Activated CD4-positive, CD25-positive, alpha-beta regulatory T cell treated with anti-CD3 and anti-CD28 coated beads, Interleukin-2, amount 50 U/mL, for 16 hours (primary cell): ENCODE data around the gene FOXP1.

ENCODE experiments used
- DNase-seq: peaks from one replicate; pipeline ENCODE4 v3.0.0-alpha.2; 2020; ENCODE audit warnings: low read depth, low spot score

FOXP1 gene

DNA sequence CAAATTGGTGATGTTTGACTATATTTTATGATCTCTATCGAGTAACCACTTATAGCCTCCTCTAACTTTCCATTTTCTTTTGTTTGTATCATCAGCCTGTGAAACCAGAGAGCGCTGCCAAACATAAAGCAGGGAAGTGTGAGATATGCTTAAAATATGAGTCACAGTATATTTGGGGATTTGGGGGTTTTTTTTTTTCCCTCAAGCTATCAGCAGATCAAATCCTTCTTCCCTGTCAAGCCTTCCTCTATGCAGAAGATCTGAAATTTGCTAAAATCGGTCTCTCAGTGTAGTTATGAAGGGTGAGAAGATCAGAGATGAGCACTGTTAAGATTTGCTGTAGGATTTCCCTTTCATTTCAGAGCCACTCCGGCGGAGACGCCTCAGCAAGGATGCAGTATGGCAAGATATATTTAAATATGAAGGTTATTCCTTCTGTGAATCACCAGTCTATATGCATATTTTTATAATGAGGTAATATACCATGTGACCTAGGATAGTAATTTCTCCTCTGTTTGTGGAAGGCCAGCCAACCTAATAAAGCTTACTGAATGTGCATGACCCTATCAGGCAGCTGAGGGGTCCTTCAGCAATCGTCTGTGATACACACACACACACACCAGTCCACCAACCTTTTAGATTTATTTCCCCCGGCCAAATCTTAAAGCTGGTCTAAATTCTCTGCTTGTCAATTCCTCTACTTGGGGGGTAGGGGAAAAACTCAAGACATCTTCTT lies 474.1 kb downstream of the FOXP1 start:
- DNase-seq: no peak

DNA sequence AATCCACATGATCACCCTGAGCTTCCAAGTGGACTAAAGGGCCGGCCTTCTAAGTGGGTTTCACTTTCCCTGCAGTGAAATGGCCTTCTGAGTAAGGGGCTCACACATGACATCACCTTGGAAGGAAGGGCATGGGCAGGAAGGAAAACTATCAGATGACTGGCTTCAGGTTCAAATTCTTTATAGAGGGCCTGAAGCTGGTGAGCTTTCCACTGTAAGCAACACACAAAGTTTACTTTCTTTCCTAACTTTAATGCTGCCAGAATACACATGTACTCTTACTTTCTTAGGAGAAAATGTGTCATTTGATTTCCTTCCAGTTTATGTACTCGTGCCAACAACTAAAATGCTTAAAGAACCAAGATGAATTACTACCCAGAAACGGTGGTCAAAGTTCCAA lies 475.6 kb downstream of the FOXP1 start:
- no peak for DNase-seq

DNA sequence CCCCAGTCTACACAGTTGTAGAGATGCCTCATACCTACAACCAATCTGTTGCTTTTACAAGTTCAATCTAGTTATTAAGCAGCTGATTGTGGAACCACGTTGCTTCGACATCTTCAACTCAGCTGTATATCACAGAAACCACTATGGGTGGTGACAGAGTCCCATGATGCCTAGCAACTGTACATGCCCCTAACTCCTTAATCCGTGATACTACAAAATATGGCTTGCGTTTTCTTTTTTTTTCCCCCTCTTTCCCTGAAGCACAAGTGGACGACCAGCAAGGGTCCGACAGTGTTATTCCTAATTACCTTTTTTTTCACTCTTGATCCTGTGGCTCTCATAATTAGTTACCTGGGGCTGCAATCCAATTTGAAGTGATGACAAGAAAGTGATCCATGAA lies 478.6 kb downstream of the FOXP1 start:
- DNase-seq: no peak

DNA sequence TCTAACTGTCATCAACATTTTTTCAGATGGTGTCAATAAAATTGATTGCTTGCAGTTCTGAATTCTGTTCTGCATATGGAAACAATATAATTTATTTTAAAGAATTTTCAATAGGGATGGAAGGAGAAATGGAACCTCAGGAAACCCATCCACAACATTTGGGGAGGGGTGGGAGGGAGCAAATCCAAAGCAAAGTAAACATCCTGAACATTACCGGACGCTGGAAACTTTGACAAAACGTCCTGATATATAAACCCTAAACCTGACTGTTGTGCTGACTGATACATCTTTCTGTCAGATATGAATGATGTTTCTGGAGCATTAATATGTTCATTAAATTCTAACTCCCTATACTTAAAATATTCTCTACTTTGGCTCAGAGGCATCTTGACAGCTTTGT lies 479.0 kb downstream of the FOXP1 start:
- DNase-seq: no peak

DNA sequence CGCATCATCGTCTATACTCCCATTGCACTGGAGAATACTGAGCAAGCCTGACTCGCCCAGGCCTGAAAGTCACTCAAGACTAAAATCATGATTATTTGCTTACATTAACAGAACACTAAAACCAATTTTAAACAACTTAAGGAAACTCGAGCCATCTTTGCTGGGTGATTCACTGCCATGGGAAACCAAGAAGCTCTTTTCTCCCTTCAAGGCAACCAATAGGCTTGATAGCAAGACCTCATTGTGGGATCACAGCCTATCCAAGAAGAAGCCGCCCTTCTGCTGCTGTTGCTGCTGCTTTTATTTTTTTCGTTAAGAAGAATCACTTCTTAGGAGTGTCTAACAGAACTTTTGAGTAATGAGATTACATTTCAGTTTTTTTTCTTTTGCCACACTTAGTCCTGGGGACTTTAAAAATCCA lies 479.4 kb downstream of the FOXP1 start:
- no peak for DNase-seq

DNA sequence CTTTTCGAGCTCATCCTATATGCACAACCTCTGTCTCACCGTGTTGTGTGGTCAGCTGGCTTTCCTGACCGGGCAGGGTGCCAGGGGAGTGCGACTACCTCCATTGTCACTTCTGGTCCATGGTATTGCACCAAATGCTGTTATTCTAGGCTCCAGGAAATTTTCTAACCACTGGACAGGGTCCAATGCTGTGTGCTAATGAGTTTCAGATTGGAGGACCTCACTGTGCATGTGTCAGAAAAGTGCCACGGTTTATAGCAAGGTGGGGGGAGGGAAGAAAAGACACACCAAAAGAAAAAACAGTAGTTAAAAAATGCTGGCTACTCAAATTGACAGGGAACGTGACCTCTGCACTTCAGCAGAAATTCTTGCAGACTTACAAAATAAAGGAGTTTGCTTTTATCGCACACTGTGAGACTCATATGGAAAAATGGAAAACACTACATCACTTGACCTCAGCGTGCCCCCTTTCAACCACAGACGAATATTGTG lies 480.1 kb downstream of the FOXP1 start:
- no peak for DNase-seq

DNA sequence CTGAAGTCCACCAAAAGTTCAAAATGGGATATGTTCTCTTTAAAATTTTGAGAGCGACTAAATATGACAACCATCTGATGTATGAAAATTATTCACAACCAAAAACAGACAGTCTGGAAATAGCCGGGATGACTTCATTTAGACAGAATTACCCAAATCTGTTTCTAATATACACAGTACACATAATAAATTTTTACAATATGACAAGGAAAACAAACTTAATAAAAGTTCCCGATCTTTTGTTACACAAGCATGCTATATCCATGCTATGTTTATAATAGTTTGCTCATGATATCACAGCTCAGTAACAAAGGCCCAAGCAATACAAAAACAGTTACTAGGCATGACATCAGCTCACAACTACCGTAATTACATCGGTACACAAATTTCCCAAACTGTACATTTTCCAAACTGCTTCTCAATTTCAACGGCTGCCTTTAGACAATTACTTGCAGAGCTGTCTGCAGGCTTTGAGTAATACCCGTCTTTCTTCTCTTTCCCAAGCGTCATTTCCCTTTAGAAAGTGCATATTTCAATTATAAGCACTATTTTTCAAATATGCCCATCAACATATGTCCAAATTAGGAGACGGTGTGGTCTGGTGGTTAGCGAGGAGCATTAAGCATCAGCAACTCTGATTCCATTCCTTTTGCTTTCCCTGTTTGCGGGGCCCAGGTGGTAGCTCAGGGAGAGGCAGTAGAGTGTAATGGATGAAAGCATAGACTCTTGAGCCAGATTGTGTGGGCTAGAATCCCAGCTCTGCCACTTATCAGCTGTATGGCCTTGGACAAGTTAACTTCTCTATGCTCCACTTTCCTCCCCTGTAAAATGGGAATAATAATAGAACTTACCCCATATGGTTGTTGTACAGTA lies 481.2 kb downstream of the FOXP1 start:
- no peak for DNase-seq

DNA sequence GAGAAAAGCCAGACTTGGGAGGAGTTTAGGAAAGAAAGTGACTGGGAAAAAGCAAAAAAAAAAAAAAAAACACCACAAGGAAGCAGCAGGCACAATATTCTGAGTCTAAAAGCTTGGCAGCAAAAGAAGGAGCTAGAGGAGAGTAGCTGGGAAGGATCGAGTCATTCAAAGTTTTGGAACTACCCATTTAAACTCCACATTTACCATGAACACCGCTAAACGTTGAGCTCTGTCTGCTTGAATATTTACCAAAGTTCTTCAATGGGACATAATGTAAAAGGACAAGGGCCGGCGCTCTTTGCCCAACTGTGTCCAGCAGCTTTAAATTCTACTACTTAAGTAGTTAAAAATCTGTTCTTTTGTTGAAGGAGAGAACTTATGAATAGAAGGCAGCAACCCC lies 481.9 kb downstream of the FOXP1 start:
- no peak for DNase-seq

DNA sequence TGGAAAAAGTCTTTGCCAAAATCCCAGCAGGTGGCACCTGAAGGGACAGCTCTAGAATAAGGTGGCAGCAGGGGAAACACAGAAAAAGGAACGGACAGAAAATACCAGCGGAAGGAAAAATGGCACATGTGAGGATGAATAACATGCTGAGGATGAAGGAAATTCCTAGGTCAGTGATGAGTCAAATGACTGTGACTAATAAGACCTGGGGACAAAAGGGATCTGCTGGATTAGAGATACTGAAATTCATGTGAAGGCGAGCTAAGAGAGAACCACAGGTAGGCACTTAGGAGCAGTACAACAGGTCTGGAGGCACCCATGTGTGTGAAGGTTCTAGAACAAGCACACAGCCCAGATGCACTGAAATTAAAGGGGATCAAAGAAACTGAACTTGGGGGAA lies 482.5 kb downstream of the FOXP1 start:
- DNase-seq: no peak

DNA sequence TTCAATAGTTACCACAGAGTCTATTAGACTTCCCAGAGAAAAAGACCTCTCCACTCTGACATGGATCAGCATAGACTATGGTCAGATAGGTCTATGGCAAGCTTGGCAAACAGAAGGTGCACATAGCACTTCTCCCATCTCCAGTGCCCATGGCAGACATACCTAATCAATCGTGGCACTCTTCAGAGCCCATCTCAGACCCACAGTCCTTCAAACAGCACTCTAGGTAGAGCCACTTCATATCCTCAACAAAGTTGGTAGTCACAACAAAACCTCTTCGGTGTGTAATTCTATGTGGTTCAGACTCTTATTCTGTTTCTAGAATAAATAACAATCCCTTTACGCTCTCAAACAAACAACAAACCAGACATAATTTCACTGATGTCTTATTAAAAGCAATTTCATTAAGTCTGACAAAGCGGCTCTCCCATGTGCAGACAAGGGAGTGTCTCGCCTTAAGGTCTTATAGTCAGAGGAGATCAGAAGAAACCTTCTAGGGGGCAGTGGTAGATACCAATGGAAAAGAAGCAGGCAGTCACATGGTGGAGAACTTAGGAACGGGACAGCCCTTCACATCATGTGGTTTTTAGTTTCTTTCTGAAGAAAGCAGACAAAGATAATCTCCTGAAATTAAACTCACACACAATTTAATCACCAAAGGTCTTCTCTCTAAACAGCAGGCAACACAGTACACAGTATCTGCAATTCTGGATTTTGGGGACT lies 483.4 kb downstream of the FOXP1 start:
- no peak for DNase-seq

DNA sequence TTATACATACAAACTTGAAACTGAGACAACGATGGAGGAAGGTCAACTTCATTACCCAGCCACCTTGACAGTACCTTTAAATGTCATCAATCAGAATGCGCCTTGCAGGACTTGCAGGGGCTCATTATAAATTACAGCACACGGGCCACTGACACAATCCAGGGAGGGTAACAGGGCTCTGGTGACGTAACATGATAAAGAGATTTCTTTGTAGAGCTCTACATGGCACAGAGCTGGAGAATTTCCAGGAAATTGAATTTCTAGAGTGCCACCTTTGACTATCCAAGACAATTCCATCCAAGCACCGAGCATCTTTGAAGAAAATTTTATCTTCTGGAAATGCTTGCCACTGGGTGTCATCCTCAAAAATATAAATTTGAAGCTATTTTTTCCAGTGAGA lies 486.0 kb downstream of the FOXP1 start:
- DNase-seq: no peak

DNA sequence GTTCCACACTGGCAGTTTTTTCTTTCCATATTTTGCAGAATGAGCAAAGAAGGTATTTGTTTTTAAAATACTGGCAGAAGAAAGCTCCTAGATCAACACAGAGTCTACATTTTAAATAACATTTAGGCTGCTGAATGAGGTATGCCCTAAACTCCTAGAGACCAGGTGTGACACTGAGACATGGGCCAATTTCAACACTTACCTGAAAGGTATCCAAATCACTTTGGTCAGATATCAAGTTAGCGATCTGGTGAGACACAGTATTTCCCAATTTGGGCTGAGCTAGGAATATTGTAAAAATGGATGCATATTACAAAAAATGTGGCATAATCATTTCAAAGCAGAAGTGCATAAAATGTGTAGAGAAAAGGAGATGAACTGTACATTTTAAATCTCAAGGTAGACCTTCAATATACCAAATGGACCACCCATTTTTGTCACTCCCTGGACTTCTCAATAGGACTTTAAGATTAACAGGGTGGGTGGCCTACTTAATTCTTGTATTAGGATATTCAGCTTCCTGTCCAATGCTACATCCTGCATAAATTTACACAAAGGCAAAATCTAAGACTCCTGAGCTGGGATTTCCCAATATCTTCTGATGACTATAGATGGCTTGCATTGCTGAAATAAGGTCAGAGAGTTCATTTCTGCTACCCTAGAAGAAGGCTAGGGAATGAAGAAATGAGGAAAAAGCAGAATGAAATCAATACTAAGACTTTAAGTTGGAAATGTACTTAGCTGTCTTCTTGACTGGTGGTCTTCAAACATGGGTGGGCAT lies 487.8 kb downstream of the FOXP1 start:
- no peak for DNase-seq

DNA sequence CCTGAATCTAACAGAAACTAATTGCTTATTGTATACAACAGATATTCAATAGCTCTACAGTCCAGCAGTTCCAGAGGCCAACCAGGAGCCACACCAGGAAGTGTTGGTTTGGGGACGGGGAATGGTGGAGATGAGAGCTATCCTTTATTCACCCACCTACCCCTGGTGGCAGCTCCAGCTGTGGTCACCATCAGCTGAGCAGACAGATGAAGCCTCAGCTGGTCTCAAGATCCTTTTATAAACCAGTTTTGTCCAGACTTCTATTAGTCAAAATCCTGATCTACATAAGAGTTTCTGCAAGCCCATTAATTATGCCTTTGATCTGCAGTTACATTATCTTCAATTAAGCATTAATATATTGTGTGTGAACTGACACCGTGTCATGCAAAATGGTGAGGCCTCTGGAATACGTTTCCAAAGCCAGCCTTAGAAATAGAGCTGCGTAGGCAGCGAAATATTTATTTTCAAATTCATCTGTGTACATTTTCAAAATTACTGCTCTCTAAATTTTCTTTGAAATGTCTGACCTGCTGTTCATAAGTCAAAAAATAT lies 488.8 kb downstream of the FOXP1 start:
- no peak for DNase-seq

DNA sequence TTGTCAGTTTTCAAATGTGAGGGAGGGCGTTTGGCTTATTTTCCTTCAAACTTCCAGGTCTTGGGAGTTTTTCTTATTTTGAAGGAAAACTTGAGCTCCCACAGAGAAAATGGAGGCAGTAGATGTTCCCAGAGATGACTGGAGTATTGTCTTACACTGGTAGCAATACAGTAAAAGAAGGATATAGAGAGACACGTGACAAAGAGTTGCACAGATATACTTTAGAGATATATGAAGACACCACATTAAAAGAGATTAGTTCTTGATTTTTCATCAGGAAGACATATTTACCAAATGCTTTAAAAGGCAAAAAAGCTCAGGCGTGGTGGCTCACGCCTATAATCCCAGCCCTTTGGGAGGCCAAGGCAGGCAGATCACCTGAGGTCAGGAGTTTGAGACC lies 490.9 kb downstream of the FOXP1 start:
- DNase-seq: no peak

DNA sequence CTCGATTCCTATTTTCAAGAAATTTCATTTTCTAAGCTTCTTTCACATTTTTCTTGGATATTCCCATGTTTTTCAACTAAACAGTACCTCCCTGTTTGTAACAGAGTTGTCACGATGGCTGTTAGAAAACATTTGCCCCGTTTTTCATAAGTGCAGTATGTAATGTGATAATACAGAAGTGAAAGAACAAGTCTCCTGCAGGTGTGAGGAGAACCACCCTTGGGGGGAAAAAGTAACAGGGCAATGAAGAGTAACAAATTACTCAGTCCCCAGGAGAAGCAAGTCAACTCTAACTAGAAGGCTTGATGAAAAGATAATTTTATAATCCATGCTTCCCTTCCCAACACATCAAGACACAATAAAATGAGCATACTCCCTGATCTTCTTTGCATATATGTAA lies 493.3 kb downstream of the FOXP1 start:
- no peak for DNase-seq

DNA sequence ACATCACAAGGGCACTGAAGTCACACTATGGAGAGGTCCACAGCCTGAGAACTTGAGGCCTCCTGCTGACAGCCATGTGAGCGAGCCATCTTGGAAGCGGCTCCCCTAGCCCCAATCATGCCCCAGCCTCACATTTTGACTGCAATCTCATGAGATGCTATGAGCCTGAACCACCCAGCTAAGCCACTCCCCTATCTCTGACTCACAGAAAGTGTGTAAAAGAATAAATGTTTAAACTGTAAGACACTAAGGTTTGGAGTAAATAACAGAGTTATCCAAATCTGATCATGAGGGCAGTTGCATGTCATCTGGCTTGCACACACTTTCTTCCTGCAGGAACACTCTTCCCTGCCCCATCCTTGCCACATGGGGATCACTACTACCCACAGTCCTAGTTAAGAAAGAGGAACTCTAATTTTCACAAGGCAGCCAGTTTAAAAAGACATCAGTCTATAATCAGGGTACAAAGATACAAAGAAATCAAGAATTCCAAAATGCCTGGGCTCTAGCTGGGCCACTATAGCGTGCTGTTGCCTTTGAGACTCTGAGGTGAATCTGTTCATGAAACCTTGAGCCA lies 494.2 kb downstream of the FOXP1 start:
- DNase-seq: no peak

DNA sequence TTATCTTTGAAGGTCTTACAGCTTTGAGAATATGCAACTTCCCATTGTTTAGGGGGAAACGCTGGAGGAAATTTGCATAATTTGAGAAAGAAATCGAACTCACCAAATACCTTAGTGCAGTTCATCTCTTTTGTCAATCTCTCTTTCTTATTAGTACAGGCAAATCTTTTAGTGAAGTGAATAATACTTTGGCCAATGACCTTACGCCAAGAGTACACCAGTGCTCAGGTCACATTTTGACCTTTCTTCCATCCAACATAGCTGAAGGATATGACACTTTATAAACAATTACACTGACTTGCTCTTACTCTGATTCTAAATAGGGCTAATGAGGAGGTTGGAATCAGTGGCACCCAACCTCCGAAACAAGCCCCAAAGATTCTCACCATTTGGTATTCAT lies 494.8 kb downstream of the FOXP1 start:
- no peak for DNase-seq

DNA sequence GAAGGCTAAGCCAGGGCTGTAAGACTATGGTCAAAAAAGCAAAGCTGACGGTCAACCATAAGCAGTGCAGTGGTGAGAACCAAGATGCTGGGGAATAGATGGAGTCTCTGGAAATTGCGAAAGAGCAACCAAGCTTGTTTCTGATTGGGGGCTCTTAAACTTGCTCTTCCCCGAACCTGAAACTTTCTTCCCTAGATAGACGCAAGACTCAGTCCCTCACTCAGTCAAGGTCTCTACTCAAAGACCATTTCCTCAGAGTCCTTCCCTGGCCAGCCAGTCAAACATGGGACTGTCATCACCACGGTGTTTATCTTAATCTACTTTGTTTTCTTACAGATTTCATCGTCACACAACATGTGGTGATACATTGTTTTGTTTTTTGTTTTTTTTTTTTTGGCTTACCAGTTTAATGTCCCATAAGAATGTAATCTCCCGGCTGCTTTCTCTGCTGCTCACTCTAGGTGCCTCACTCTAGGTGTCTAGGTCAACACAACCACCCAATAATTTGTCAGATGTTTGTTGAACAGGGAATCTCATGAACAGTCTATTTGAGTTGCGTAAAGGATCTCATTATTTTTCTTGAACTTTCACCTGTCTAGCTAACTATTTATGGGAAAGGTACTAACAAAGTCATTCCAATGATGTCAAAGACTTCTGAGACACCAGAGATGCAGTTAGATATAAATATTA lies 495.4 kb downstream of the FOXP1 start:
- DNase-seq: no peak

DNA sequence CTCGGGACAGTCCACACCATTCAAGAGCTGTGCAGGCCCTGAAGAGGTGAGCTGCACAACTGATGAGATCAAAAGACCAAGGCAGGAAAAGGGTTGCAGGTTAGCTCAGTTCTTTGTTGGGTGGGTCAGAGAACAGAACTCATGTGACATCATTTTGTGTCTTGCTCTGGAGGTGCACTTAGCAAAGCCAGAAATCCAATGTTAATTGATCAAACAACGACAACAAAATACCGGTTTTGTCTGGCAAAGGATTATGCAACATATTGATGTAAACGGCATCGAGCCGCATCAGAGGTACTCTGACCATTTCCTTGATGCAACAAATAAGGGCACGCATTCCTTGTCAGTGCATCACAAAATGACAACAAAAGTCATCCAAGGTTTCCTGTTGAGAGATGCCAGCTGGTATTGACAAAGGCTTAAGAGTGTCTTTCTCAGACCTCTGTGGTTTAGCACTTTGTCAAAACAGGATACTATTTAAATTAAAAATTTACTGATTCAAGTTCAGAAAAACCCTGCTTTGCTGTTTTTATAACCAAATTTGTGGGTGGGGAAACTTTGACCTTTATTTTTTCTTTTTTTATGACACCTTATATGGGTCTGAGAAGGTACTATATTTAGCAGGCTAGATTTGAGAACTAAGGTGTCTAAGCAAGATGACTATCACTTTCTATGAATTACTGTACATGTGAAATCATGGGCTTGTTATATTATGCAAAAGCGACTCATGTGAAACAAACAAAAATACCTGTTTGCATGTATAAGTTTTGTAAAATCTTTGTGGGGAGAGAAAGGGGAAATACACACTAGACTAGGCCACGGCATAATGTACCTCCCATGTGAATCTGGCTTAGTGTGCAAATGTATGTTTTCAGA lies 496.1 kb downstream of the FOXP1 start:
- no peak for DNase-seq
